GM12878 (cell line): ENCODE data around the gene FEM1B. TPM values are rescaled to one million over a fixed set of nuclear protein-coding genes. Genes with fewer than 3 reads are reported as not detected.

Experiments used
- ATAC-seq: fragments of 200-7000 bp; cut with Tn5 transposase; 3 replicates; pipeline ENCODE4 v1.9.1; 2020; ENCODE audit warnings: mild to moderate bottlenecking, moderate library complexity
- BruUV-seq: library from RNA; stranded (reverse); fragments of 400-500 nt; replicated peaks from 2 replicates; lab custom pipeline; 2021; lab: Mats Ljungman, UMichigan
- CTCF ChIA-PET: fragments of 300-600 bp; sonication (Branson Sonifier 250); formaldehyde crosslinking; extraction: SDS; loops from one replicate; lab custom pipeline; 2021; ENCODE audit warnings: inconsistent platforms; lab: Yijun Ruan, JAX
- POLR2A ChIA-PET: fragments of 350-600 bp; formaldehyde crosslinking; extraction: SDS; loops from one replicate; lab custom pipeline; 2021; ENCODE audit warnings: inconsistent platforms; lab: Charles Lee
- RAD21 ChIA-PET: fragments of 300-600 bp; sonication (Branson Sonifier 250); formaldehyde crosslinking; loops from one replicate; lab custom pipeline; 2023; ENCODE audit warnings: antibody characterized with exemption; ENCODE audit not compliant: unreplicated experiment; lab: Charles Lee
- SMC1A ChIA-PET: fragments of 300-600 bp; sonication (Branson Sonifier 250); formaldehyde crosslinking; loops from one replicate; lab custom pipeline; 2023; ENCODE audit not compliant: unreplicated experiment, uncharacterized antibody; lab: Charles Lee
- DNase-seq: peaks from one replicate; pipeline ENCODE4 v3.0.0-alpha.2; 2011; ENCODE audit warnings: low read depth, low spot score
- FAIRE-seq: peaks from 3 replicates; lab custom pipeline; 2011; peaks lifted over from hg19 to GRCh38; lab: Jason Lieb, UNC
- H2AFZ ChIP-seq: 2 replicates; pipeline ENCODE4 v1.6.0; 2011; ENCODE audit warnings: low read depth, low read length, control low read depth; ENCODE audit not compliant: control insufficient read depth
- H3K27ac ChIP-seq: 2 replicates; pipeline ENCODE4 v1.5.1; 2011; ENCODE audit warnings: control low read depth; ENCODE audit not compliant: control insufficient read depth, insufficient read depth
- H3K27me3 ChIP-seq, 2 experiments: replicated peaks in 1 of 2; 2 replicates each; pipeline versions ENCODE4 v1.6.0 to v1.6.1; 2011; ENCODE audit warnings: low read length in 1 of 2; ENCODE audit not compliant: control insufficient read depth in 2 of 2, insufficient read depth in 2 of 2
- H3K36me3 ChIP-seq, 2 experiments: 2 replicates each; pipeline ENCODE4 v1.5.1; 2011; ENCODE audit warnings: low read length in 1 of 2; ENCODE audit not compliant: control insufficient read depth in 2 of 2, insufficient read depth in 2 of 2
- H3K4me1 ChIP-seq: 2 replicates; pipeline ENCODE4 v1.6.1; 2011; ENCODE audit warnings: mild to moderate bottlenecking, low read length, moderate library complexity, mixed read lengths; ENCODE audit not compliant: control insufficient read depth, insufficient read depth
- H3K4me2 ChIP-seq: 2 replicates; pipeline ENCODE4 v1.6.0; 2011; ENCODE audit warnings: control low read depth; ENCODE audit not compliant: control insufficient read depth, insufficient read depth
- H3K4me3 ChIP-seq: fragments of 200-600 bp; sonication (generic); 2 replicates; pipeline ENCODE4 v1.5.1; 2016
- H3K79me2 ChIP-seq: 2 replicates; pipeline ENCODE4 v1.6.0; 2011; ENCODE audit warnings: low read length; ENCODE audit not compliant: control insufficient read depth, insufficient read depth
- H3K9ac ChIP-seq: 2 replicates; pipeline ENCODE4 v1.8.0; 2011; ENCODE audit warnings: low read length, control low read depth, mixed read lengths; ENCODE audit not compliant: control insufficient read depth, insufficient read depth
- H3K9me3 ChIP-seq: replicated peaks from 3 replicates; pipeline ENCODE4 v1.5.1; 2011; ENCODE audit warnings: mild to moderate bottlenecking, low read length; ENCODE audit not compliant: control insufficient read depth, insufficient read depth
- H4K20me1 ChIP-seq: 2 replicates; pipeline ENCODE4 v1.6.0; 2011; ENCODE audit not compliant: control insufficient read depth, insufficient read depth
- ASH2L ChIP-seq: fragments of 300-600, 200-600 bp; sonication (generic); IDR thresholded peaks from 2 replicates; pipeline ENCODE4 v1.6.1; 2017; ENCODE audit warnings: low read depth, mild to moderate bottlenecking, borderline replicate concordance
- BCL11A ChIP-seq: IDR thresholded peaks from 2 replicates; pipeline ENCODE4 v1.6.1; 2011; ENCODE audit warnings: low read depth, low read length
- BHLHE40 ChIP-seq, 2 experiments: fragments of 450-650 bp in 1 of 2; IDR thresholded peaks; 2 replicates each; pipeline ENCODE4 v1.6.1; 2011 to 2017; ENCODE audit warnings: low read depth in 2 of 2, borderline replicate concordance in 1 of 2, improper control_type of control experiment in 1 of 2, low read length in 1 of 2, mild to moderate bottlenecking in 1 of 2
- E2F8 ChIP-seq: fragments of 450-650 bp; IDR thresholded peaks from 2 replicates; pipeline ENCODE4 v1.6.1; 2018; ENCODE audit warnings: mild to moderate bottlenecking, low read depth, moderate library complexity; ENCODE audit not compliant: partially characterized antibody
- KAT2A ChIP-seq: conservative IDR thresholded peaks from 2 replicates; pipeline ENCODE4 v1.6.1; 2011; ENCODE audit warnings: low read depth, low read length; ENCODE audit not compliant: control insufficient read depth
- KDM1A ChIP-seq: fragments of 200-600 bp; sonication (generic); IDR thresholded peaks from 2 replicates; pipeline ENCODE4 v1.6.1; 2016; ENCODE audit warnings: borderline replicate concordance
- MEF2B ChIP-seq: fragments of 450-650 bp; IDR thresholded peaks from 2 replicates; pipeline ENCODE4 v1.6.1; 2018; ENCODE audit warnings: mild to moderate bottlenecking, moderate library complexity; ENCODE audit not compliant: partially characterized antibody, poor library complexity, severe bottlenecking
- NFYA ChIP-seq: IDR thresholded peaks from 2 replicates; pipeline ENCODE4 v1.6.1; 2011; ENCODE audit warnings: low read depth, mild to moderate bottlenecking, low read length, improper control_type of control experiment, borderline replicate concordance
- NFYB ChIP-seq: IDR thresholded peaks from 2 replicates; pipeline ENCODE4 v1.6.1; 2011; ENCODE audit warnings: low read depth, mild to moderate bottlenecking, low read length, improper control_type of control experiment, moderate library complexity; ENCODE audit not compliant: insufficient read depth
- PML ChIP-seq: IDR thresholded peaks from 2 replicates; pipeline ENCODE4 v1.6.1; 2012; ENCODE audit warnings: low read length, inconsistent platforms
- RAD21 ChIP-seq: IDR thresholded peaks from 2 replicates; pipeline ENCODE4 v1.6.1; 2011; ENCODE audit warnings: mild to moderate bottlenecking, low read depth, low read length, moderate library complexity; ENCODE audit not compliant: insufficient read depth
- RBBP5 ChIP-seq: fragments of 200-600 bp; sonication (generic); conservative IDR thresholded peaks from 2 replicates; pipeline ENCODE4 v1.6.1; 2016
- RFX5 ChIP-seq: IDR thresholded peaks from 2 replicates; pipeline ENCODE4 v1.6.1; 2011; ENCODE audit warnings: low read depth, low read length, improper control_type of control experiment
- YY1 ChIP-seq: IDR thresholded peaks from 2 replicates; pipeline ENCODE4 v1.6.1; 2011; ENCODE audit warnings: low read depth, mild to moderate bottlenecking, low read length
- WGBS: methylation state at CpG from one replicate; pipeline ENCODE4 v1.1.6; 2016; ENCODE audit warnings: low lambda C conversion rate; ENCODE audit not compliant: insufficient replicate concordance, insufficient coverage; ENCODE audit errors: missing lambda C conversion rate; 5-methylcytosine and 5-hydroxymethylcytosine counted together
- in situ Hi-C: fragments of 300-500 bp; cut with MboI; formaldehyde crosslinking; loops from 9 replicates; pipeline ENCODE4 v1.14.3; 2018; ENCODE audit warnings: mixed read lengths
- intact Hi-C: fragments of 100-400 bp; cut with micrococcal nuclease; formaldehyde crosslinking; loops from one replicate; pipeline ENCODE4 v1.14.2; 2022; ENCODE audit not compliant: unreplicated experiment
- polyA plus RNA-seq, 11 experiments: library from polyadenylated mRNA; depleted of rRNA in 4 of 11; unstranded in 6 of 11; stranded (reverse) in 5 of 11; fragments of >200 nt; fragmentation: Nextera tagmentation in 4 of 11; fragmentation: Illumina TruSeq in 1 of 11; extraction: Ambion mirVana in 4 of 11; extraction: Trizol in 1 of 11; gene quantifications; 1 replicate in 1 of 11; 2 replicates in 10 of 11; pipeline versions ENCODE4 v1.2.1 to v1.2.3, GENCODE V29; 2011 to 2016; ENCODE audit warnings: inconsistent platforms in 2 of 11, missing spikeins in 2 of 11, low read depth in 1 of 11
- total RNA-seq, 4 experiments: library from RNA; depleted of rRNA in 3 of 4; stranded (reverse); fragments of >200 nt in 3 of 4; fragmentation: Illumina TruSeq in 1 of 4; extraction: Trizol in 1 of 4; gene quantifications; 2 replicates each; pipeline versions ENCODE4 v1.2.1 to v1.2.3, GENCODE V29; 2013 to 2021
- TF ChIP-seq, protein P1 (sequence below): fragments of 450-650 bp; conservative IDR thresholded peaks from 2 replicates; pipeline ENCODE4 v1.6.1; 2017; ENCODE audit warnings: mild to moderate bottlenecking, moderate library complexity

The FEM1B gene
- total and polyA plus RNA-seq, 10 of the 15 experiments (the other 5 are each of a cell fraction or from before 2014, with no cell fraction given), result 5.5 to 61.1 (median 18.2) TPM

GRCh38 chr15:68318008-68318835, 40.7 kb downstream of the FEM1B start:
- DNase-seq (no peak), FAIRE-seq (no peak), ATAC-seq (no peak)
- H3K9me3 ChIP-seq, result no peaks in the 10 kb centered on the region
- ChIA-PET CTCF (interaction anchor here (2.5 kb wide), 1 partner anchor 65 kb away, joined by 21 read pairs; no protein-coding TSS in a partner anchor), POLR2A (no interaction called here), SMC1A (no interaction called here), RAD21 (no interaction called here)
- no TSS peak for BruUV-seq
- H3K79me2 ChIP-seq, result no peaks in the 10 kb centered on the region
- no peaks in the 10 kb centered on the region for H3K36me3 ChIP-seq
- no peak overlapping the region for H3K4me2 ChIP-seq
- intact Hi-C loops, result no loop called here
- no peak overlapping the region for H3K27ac ChIP-seq
- H3K4me3 ChIP-seq, result no peak overlapping the region
- no peaks in the 10 kb centered on the region for H3K4me1 ChIP-seq
- in situ Hi-C loops, result no loop called here
- no peaks in the 10 kb centered on the region for H4K20me1 ChIP-seq
- no peak overlapping the region for H2AFZ ChIP-seq
- no peak overlapping the region for H3K9ac ChIP-seq
- no peak for TF ChIP-seq RBBP5
- TF ChIP-seq RAD21, result no peak
- TF ChIP-seq RFX5, result no peak
- no peak for TF ChIP-seq ASH2L
- TF ChIP-seq NFYB, result no peak
- no peak for TF ChIP-seq E2F8
- no peak for TF ChIP-seq PML
- TF ChIP-seq MEF2B, result no peak
- no peak for TF ChIP-seq KAT2A
- no peak for TF ChIP-seq BCL11A
- TF ChIP-seq YY1, result no peak
- TF ChIP-seq BHLHE40 (IDR thresholded peaks at IDR 0.05; ENCODE audit: borderline replicate concordance in 1 of 2, low read depth in 2 of 2, low read length in 1 of 2), result no peak
- TF ChIP-seq, protein P1, sequence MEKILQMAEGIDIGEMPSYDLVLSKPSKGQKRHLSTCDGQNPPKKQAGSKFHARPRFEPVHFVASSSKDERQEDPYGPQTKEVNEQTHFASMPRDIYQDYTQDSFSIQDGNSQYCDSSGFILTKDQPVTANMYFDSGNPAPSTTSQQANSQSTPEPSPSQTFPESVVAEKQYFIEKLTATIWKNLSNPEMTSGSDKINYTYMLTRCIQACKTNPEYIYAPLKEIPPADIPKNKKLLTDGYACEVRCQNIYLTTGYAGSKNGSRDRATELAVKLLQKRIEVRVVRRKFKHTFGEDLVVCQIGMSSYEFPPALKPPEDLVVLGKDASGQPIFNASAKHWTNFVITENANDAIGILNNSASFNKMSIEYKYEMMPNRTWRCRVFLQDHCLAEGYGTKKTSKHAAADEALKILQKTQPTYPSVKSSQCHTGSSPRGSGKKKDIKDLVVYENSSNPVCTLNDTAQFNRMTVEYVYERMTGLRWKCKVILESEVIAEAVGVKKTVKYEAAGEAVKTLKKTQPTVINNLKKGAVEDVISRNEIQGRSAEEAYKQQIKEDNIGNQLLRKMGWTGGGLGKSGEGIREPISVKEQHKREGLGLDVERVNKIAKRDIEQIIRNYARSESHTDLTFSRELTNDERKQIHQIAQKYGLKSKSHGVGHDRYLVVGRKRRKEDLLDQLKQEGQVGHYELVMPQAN, result no peak
- TF ChIP-seq KDM1A, result no peak
- TF ChIP-seq NFYA, result no peak
- WGBS, result 29% methylated on average over 6 of the region's 6 CpGs
- H3K27me3 ChIP-seq, result no peaks in the 10 kb centered on the region; a peak in 2 of 4 replicates
